Mesendoderm (in vitro differentiated cells): ENCODE data around the gene TMEM98.
A peak's percentile ranks its signal among the peaks of the same experiment; 100 is the strongest.

Experiments
- DNase-seq: peaks from one replicate; pipeline ENCODE4 v3.0.0; 2013
- H2AK5ac ChIP-seq: 2 replicates; pipeline ENCODE4 v1.6.1; 2013; ENCODE audit warnings: low read length, inconsistent platforms
- H2BK120ac ChIP-seq: 2 replicates; pipeline ENCODE4 v1.6.1; 2013; ENCODE audit warnings: low read depth, mild to moderate bottlenecking, low read length, moderate library complexity, mixed read lengths
- H2BK15ac ChIP-seq: replicated peaks from 2 replicates; pipeline ENCODE4 v1.6.1; 2013; ENCODE audit warnings: low read depth, mild to moderate bottlenecking, moderate library complexity
- H2BK5ac ChIP-seq: 2 replicates; pipeline ENCODE4 v1.6.1; 2013; ENCODE audit warnings: low read length, inconsistent platforms
- H3K18ac ChIP-seq: 2 replicates; pipeline ENCODE4 v1.6.1; 2013; ENCODE audit warnings: mild to moderate bottlenecking, low read length, mixed read lengths
- H3K23ac ChIP-seq: one replicate; pipeline ENCODE4 v1.6.1; 2013; ENCODE audit warnings: low read length
- H3K27ac ChIP-seq: 2 replicates; pipeline ENCODE4 v1.5.1; 2013; ENCODE audit warnings: low read depth, mild to moderate bottlenecking, inconsistent platforms, low read length, moderate library complexity
- H3K27me3 ChIP-seq: 2 replicates; pipeline ENCODE4 v1.6.1; 2013; ENCODE audit warnings: low read length, control low read depth, mild to moderate bottlenecking, inconsistent platforms; ENCODE audit not compliant: insufficient read depth, poor library complexity
- H3K36me3 ChIP-seq: 2 replicates; pipeline ENCODE4 v1.6.1; 2013; ENCODE audit warnings: low read length, inconsistent platforms; ENCODE audit not compliant: control insufficient read depth, insufficient read depth
- H3K4ac ChIP-seq: one replicate; pipeline ENCODE4 v1.6.1; 2013; ENCODE audit warnings: low read depth, mild to moderate bottlenecking, low read length, moderate library complexity
- H3K4me1 ChIP-seq: 2 replicates; pipeline ENCODE4 v1.6.1; 2013; ENCODE audit warnings: low read depth, low read length, inconsistent platforms; ENCODE audit not compliant: control insufficient read depth
- H3K4me2 ChIP-seq: 2 replicates; pipeline ENCODE4 v1.6.1; 2013; ENCODE audit warnings: low read length
- H3K4me3 ChIP-seq: 2 replicates; pipeline ENCODE4 v1.5.1; 2013; ENCODE audit warnings: mild to moderate bottlenecking, low read length
- H3K56ac ChIP-seq: one replicate; pipeline ENCODE4 v1.6.1; 2013; ENCODE audit warnings: low read length
- H3K79me1 ChIP-seq: 2 replicates; pipeline ENCODE4 v1.6.1; 2013; ENCODE audit warnings: low read length, inconsistent platforms
- H3K79me2 ChIP-seq: 2 replicates; pipeline ENCODE4 v1.6.1; 2013; ENCODE audit warnings: mild to moderate bottlenecking, low read length; ENCODE audit not compliant: control insufficient read depth, insufficient read depth
- H3K9ac ChIP-seq: 2 replicates; pipeline ENCODE4 v1.6.1; 2013; ENCODE audit warnings: low read length, inconsistent platforms
- H4K5ac ChIP-seq: one replicate; pipeline ENCODE4 v1.6.1; 2013; ENCODE audit warnings: low read length
- H4K8ac ChIP-seq: one replicate; pipeline ENCODE4 v1.6.1; 2013; ENCODE audit warnings: low read depth, mild to moderate bottlenecking, control low read depth, low read length, moderate library complexity
- WGBS: extraction: QIAGEN DNeasy Blood & Tissue Kit; methylation state at CpG from one replicate; pipeline ENCODE4 v1.1.7; 2013; ENCODE audit warnings: low lambda C conversion rate, missing lambda C conversion rate; ENCODE audit not compliant: insufficient coverage; ENCODE audit errors: extremely low coverage; 5-methylcytosine and 5-hydroxymethylcytosine counted together

Gene TMEM98

DNA sequence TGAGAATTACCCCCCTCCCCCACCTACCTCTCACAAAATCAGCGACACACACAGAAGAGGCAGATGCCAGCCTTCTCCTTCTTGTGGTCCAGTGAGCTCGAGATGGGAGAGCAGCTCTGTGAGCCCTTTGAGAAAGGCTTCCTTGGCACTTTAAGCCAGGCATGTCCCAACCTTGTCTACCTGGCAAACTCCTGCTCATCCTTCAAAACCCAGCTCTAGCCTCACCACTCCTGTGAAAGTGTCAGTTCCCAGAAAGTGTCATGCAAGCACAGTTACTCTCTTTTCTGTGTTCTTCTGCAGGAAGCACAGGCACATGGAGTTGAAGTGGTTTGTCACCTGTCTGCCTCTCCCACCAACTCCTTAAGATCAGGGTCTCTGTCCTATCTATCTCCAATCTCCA, 1.6 kb downstream of the TMEM98 start:
- Histone ChIP-seq H3K9ac (peak overlapping the region; percentile 91), H3K4me3 (no peak overlapping the region), H3K4me2 (peak overlapping the region; percentile 47), H3K27me3 (no peaks in the 10 kb centered on the region), H3K4me1 (peaks cover 9% of the 10 kb centered on the region), H3K4ac (no peak overlapping the region), H2BK5ac (no peak overlapping the region), H4K5ac (no peak overlapping the region), H3K79me2 (peaks cover 8% of the 10 kb centered on the region), H4K8ac (no peak overlapping the region), H2BK15ac (no peak overlapping the region), H2AK5ac (no peak overlapping the region), H3K56ac (peak overlapping the region; percentile 85), H3K18ac (no peak overlapping the region), H3K23ac (no peak overlapping the region), H3K36me3 (peaks cover 6% of the 10 kb centered on the region), H3K27ac (no peak overlapping the region), H3K79me1 (peaks cover 20% of the 10 kb centered on the region), H2BK120ac (no peak overlapping the region)
- DNase-seq: no peak
- WGBS: no CpG with 5 or more reads among the region's 2 CpGs

- Histone ChIP-seq H3K79me1 (peaks cover 20% of the 10 kb centered on the region), H4K8ac (no peak overlapping the region), H3K18ac (no peak overlapping the region), H2BK5ac (no peak overlapping the region), H4K5ac (no peak overlapping the region), H3K27ac (no peak overlapping the region), H3K4me1 (peaks cover 9% of the 10 kb centered on the region), H3K27me3 (no peaks in the 10 kb centered on the region), H3K9ac (no peak overlapping the region), H2AK5ac (no peak overlapping the region), H3K79me2 (peaks cover 8% of the 10 kb centered on the region), H3K23ac (no peak overlapping the region), H2BK120ac (no peak overlapping the region), H3K4me2 (no peak overlapping the region), H3K36me3 (peaks cover 6% of the 10 kb centered on the region), H2BK15ac (no peak overlapping the region), H3K56ac (no peak overlapping the region), H3K4me3 (no peak overlapping the region), H3K4ac (no peak overlapping the region)
- no peak for DNase-seq
- no CpG with 5 or more reads among the region's 1 CpG for WGBS
These were observed 2.6 kb downstream of the TMEM98 start for GRCh38 chr17:32930512-32930911.

DNA sequence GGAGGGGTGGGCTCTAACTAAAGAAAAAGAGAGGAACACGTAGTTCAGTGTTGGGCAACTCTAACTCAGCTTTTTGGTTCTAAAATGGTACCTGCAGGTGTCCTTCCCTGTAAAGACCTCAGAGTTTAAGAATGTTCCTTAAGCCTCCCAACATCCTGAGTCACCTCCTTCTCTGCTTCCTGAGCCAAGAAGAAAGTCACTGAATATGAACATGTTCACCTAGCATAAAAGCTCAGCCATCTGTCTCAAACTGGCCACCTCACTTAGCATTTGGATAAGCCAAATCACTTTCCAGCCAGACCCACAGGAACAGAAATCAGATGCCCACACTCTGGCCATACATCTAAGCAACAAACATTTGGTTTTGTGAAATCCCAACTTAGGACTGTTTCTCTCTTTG, 3.7 kb downstream of the TMEM98 start:
- Histone ChIP-seq H3K4me1 (peaks cover 9% of the 10 kb centered on the region), H3K23ac (no peak overlapping the region), H3K18ac (no peak overlapping the region), H3K9ac (no peak overlapping the region), H3K27me3 (no peaks in the 10 kb centered on the region), H3K79me2 (peaks cover 8% of the 10 kb centered on the region), H3K4me2 (no peak overlapping the region), H3K4ac (no peak overlapping the region), H4K8ac (no peak overlapping the region), H3K56ac (no peak overlapping the region), H2BK5ac (no peak overlapping the region), H3K4me3 (no peak overlapping the region), H2AK5ac (no peak overlapping the region), H3K36me3 (peaks cover 6% of the 10 kb centered on the region), H3K27ac (no peak overlapping the region), H4K5ac (no peak overlapping the region), H2BK15ac (no peak overlapping the region), H2BK120ac (no peak overlapping the region), H3K79me1 (peaks cover 20% of the 10 kb centered on the region)
- no peak for DNase-seq
- WGBS: no CpG with 5 or more reads among the region's 1 CpG

GRCh38 chr17:32933881-32934280, 5.9 kb downstream of the TMEM98 start:
- Histone ChIP-seq H3K23ac (no peak overlapping the region), H3K79me1 (peaks cover 14% of the 10 kb centered on the region), H3K4me2 (no peak overlapping the region), H2BK120ac (no peak overlapping the region), H3K27ac (no peak overlapping the region), H3K56ac (no peak overlapping the region), H3K4me3 (no peak overlapping the region), H2BK5ac (no peak overlapping the region), H3K9ac (no peak overlapping the region), H3K27me3 (no peaks in the 10 kb centered on the region), H3K4ac (no peak overlapping the region), H2BK15ac (no peak overlapping the region), H3K4me1 (peaks cover 7% of the 10 kb centered on the region), H3K79me2 (peaks cover 6% of the 10 kb centered on the region), H4K5ac (no peak overlapping the region), H2AK5ac (no peak overlapping the region), H3K36me3 (peaks cover 6% of the 10 kb centered on the region), H4K8ac (no peak overlapping the region), H3K18ac (no peak overlapping the region)
- DNase-seq: no peak
- no CpG with 5 or more reads among the region's 2 CpGs for WGBS

GRCh38 chr17:32935726-32936125, 7.8 kb downstream of the TMEM98 start:
- Histone ChIP-seq H3K27ac (no peak overlapping the region), H3K9ac (no peak overlapping the region), H3K4ac (no peak overlapping the region), H2AK5ac (no peak overlapping the region), H3K27me3 (no peaks in the 10 kb centered on the region), H2BK120ac (no peak overlapping the region), H3K79me1 (peaks cover 8% of the 10 kb centered on the region), H4K5ac (no peak overlapping the region), H3K56ac (no peak overlapping the region), H2BK5ac (no peak overlapping the region), H3K23ac (no peak overlapping the region), H3K4me3 (no peak overlapping the region), H2BK15ac (no peak overlapping the region), H3K4me1 (no peaks in the 10 kb centered on the region), H3K4me2 (no peak overlapping the region), H3K79me2 (no peaks in the 10 kb centered on the region), H3K18ac (no peak overlapping the region), H4K8ac (no peak overlapping the region), H3K36me3 (peaks cover 6% of the 10 kb centered on the region)
- WGBS: no CpG with 5 or more reads among the region's 2 CpGs
- DNase-seq: no peak

- Histone ChIP-seq H2AK5ac (no peak overlapping the region), H2BK15ac (no peak overlapping the region), H3K27ac (no peak overlapping the region), H3K4ac (no peak overlapping the region), H2BK5ac (no peak overlapping the region), H3K27me3 (no peaks in the 10 kb centered on the region), H2BK120ac (no peak overlapping the region), H4K5ac (no peak overlapping the region), H3K4me1 (no peaks in the 10 kb centered on the region), H3K4me2 (no peak overlapping the region), H3K36me3 (peaks cover 5% of the 10 kb centered on the region), H3K4me3 (no peak overlapping the region), H4K8ac (no peak overlapping the region), H3K9ac (no peak overlapping the region), H3K79me1 (peaks cover 6% of the 10 kb centered on the region), H3K18ac (no peak overlapping the region), H3K56ac (no peak overlapping the region), H3K23ac (no peak overlapping the region), H3K79me2 (no peaks in the 10 kb centered on the region)
- DNase-seq: peak; percentile 17
- WGBS: no CpG with 5 or more reads among the region's 15 CpGs
These were observed 8.4 kb downstream of the TMEM98 start for GRCh38 chr17:32936186-32936893.
